Hepatocyte (in vitro differentiated cells): ENCODE measurements around the gene ITPA.

Experiments used
- CTCF ChIP-seq: fragments of 200-600 bp; sonication (generic); IDR thresholded peaks from 2 replicates; pipeline ENCODE4 v1.5.1; 2016; ENCODE audit warnings: antibody characterized with exemption, mild to moderate bottlenecking; ENCODE audit not compliant: poor library complexity
- EZH2phosphoT487 ChIP-seq: fragments of 200-600 bp; sonication (generic); IDR thresholded peaks from one replicate; pipeline ENCODE4 v1.6.1; 2018; ENCODE audit warnings: antibody characterized with exemption, mild to moderate bottlenecking, low read depth, moderate library complexity; ENCODE audit not compliant: unreplicated experiment, severe bottlenecking

DNA sequence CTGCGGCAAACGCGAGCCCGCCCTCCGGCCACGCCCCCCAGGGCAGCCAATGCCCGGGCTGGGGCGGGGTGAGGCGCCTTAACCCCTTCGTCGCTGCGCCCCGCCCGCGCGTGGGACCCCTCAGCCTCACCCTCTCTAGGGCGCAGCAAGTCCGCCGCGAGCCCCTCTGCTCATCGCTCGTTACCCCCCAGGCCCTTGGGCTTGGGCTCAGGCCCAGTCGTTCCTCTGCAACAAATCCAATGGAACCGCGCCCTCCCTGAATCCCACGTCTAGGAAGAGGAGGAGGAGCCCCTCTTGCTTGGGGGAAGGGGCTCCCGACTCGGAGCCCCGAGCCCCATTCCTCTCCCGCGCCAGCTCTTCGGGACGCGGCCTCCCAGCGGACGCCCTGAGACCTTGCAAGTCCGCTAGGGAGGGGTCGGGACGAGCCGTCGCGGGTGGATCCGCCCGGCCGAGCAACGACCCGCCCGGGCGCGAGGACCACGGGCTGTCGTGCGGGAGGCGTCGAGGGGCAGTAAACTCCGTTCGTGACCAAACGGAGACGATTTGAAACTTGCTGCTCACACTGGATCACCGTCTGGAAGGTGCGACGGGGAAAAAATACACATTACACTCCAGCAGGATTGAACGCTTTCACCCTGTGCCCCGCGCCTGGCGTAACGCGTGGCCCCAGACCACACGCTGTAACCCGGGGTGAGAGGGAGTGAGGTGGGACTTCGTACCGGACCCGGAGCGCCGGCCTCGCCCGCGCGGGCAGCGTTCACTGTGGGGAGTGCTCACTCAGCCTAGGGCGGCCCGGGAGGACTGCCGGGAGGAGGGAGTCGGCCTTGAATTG lies 35.5 kb upstream of the ITPA start:
- TF ChIP-seq CTCF, result peak; percentile 20
- TF ChIP-seq EZH2phosphoT487, result no peak
